H9 (cell line): ENCODE results near the gene CD86. TPM values are rescaled to one million over a fixed set of nuclear protein-coding genes. Genes with fewer than 3 reads are reported as not detected.

Source experiments
- DNase-seq: peaks from one replicate; pipeline ENCODE4 v3.0.0-alpha.2; 2017
- H2AFZ ChIP-seq: one replicate; pipeline ENCODE4 v1.6.1; 2013; ENCODE audit warnings: mild to moderate bottlenecking, low read length, control low read depth, moderate library complexity
- H2AK5ac ChIP-seq: 2 replicates; pipeline ENCODE4 v1.6.1; 2013; ENCODE audit warnings: low read length, control low read depth, mixed read lengths; ENCODE audit not compliant: insufficient read length
- H2BK120ac ChIP-seq: one replicate; pipeline ENCODE4 v1.6.1; 2013; ENCODE audit warnings: low read depth, mild to moderate bottlenecking, low read length, control low read depth, inconsistent platforms; ENCODE audit not compliant: poor library complexity, severe bottlenecking
- H2BK12ac ChIP-seq: 2 replicates; pipeline ENCODE4 v1.6.1; 2013; ENCODE audit warnings: low read length, control low read depth, mixed read lengths, low read depth; ENCODE audit not compliant: insufficient read length
- H2BK15ac ChIP-seq: 2 replicates; pipeline ENCODE4 v1.6.1; 2013; ENCODE audit warnings: low read depth, low read length, control low read depth
- H2BK20ac ChIP-seq: one replicate; pipeline ENCODE4 v1.6.1; 2013; ENCODE audit warnings: low read depth, mild to moderate bottlenecking, low read length, control low read depth, inconsistent platforms; ENCODE audit not compliant: poor library complexity, severe bottlenecking
- H2BK5ac ChIP-seq: 2 replicates; pipeline ENCODE4 v1.6.1; 2013; ENCODE audit warnings: low read length, control low read depth, mixed read lengths; ENCODE audit not compliant: insufficient read length
- H3K14ac ChIP-seq: 2 replicates; pipeline ENCODE4 v1.6.1; 2013; ENCODE audit warnings: low read length, control low read depth; ENCODE audit not compliant: insufficient read depth
- H3K18ac ChIP-seq: 2 replicates; pipeline ENCODE4 v1.6.1; 2013; ENCODE audit warnings: low read depth, mild to moderate bottlenecking, mixed read lengths, low read length, control low read depth; ENCODE audit not compliant: insufficient read length
- H3K23ac ChIP-seq: 2 replicates; pipeline ENCODE4 v1.6.1; 2013; ENCODE audit warnings: low read length, control low read depth, mixed read lengths, low read depth; ENCODE audit not compliant: insufficient read length
- H3K23me2 ChIP-seq: 2 replicates; pipeline ENCODE4 v1.6.1; 2013; ENCODE audit warnings: low read depth, mild to moderate bottlenecking, mixed read lengths, low read length, control low read depth; ENCODE audit not compliant: insufficient read length, poor library complexity, severe bottlenecking
- H3K27ac ChIP-seq: 2 replicates; pipeline ENCODE4 v1.5.1; 2013; ENCODE audit warnings: low read length, control low read depth, mixed read lengths, low read depth; ENCODE audit not compliant: insufficient read length
- H3K27me3 ChIP-seq: 2 replicates; pipeline ENCODE4 v1.6.1; 2013; ENCODE audit warnings: low read length, control low read depth, inconsistent platforms; ENCODE audit not compliant: insufficient read depth
- H3K4ac ChIP-seq: 2 replicates; pipeline ENCODE4 v1.6.1; 2013; ENCODE audit warnings: low read depth, mild to moderate bottlenecking, control low read depth, inconsistent platforms, low read length, moderate library complexity
- H3K4me1 ChIP-seq: 2 replicates; pipeline ENCODE4 v1.6.1; 2013; ENCODE audit warnings: low read length, control low read depth, inconsistent platforms; ENCODE audit not compliant: insufficient read depth
- H3K4me2 ChIP-seq: 2 replicates; pipeline ENCODE4 v1.6.1; 2013; ENCODE audit warnings: low read length, control low read depth, mixed read lengths; ENCODE audit not compliant: insufficient read length, insufficient read depth
- H3K56ac ChIP-seq: 2 replicates; pipeline ENCODE4 v1.6.1; 2013; ENCODE audit warnings: low read depth, mild to moderate bottlenecking, mixed read lengths, low read length, control low read depth; ENCODE audit not compliant: insufficient read length
- H3K79me1 ChIP-seq: 2 replicates; pipeline ENCODE4 v1.6.1; 2013; ENCODE audit warnings: low read depth, mild to moderate bottlenecking, moderate library complexity, low read length, control low read depth, inconsistent platforms; ENCODE audit not compliant: insufficient read depth, poor library complexity, severe bottlenecking
- H3K79me2 ChIP-seq: 2 replicates; pipeline ENCODE4 v1.6.1; 2013; ENCODE audit warnings: low read length, control low read depth, inconsistent platforms; ENCODE audit not compliant: insufficient read depth
- H3K9ac ChIP-seq: 2 replicates; pipeline ENCODE4 v1.6.1; 2013; ENCODE audit warnings: low read length, control low read depth, mixed read lengths; ENCODE audit not compliant: insufficient read length; ENCODE audit errors: extremely low read depth
- H3K9me3 ChIP-seq: one replicate; pipeline ENCODE4 v1.6.1; 2013; ENCODE audit warnings: low read depth, low read length, inconsistent platforms; ENCODE audit not compliant: control insufficient read depth
- H3T11ph ChIP-seq: one replicate; pipeline ENCODE4 v1.6.1; 2013; ENCODE audit warnings: mild to moderate bottlenecking, low read length, control low read depth, inconsistent platforms
- H4K20me1 ChIP-seq: one replicate; pipeline ENCODE4 v1.6.1; 2013; ENCODE audit not compliant: control insufficient read depth, insufficient read length, insufficient read depth
- H4K5ac ChIP-seq: 2 replicates; pipeline ENCODE4 v1.6.1; 2013; ENCODE audit warnings: low read depth, mild to moderate bottlenecking, mixed read lengths, low read length, control low read depth; ENCODE audit not compliant: insufficient read length
- H4K8ac ChIP-seq: replicated peaks from 2 replicates; pipeline ENCODE4 v1.6.1; 2013; ENCODE audit warnings: low read length, control low read depth, mixed read lengths, low read depth; ENCODE audit not compliant: insufficient read length
- H4K91ac ChIP-seq: 2 replicates; pipeline ENCODE4 v1.6.1; 2013; ENCODE audit warnings: low read depth, mild to moderate bottlenecking, moderate library complexity, mixed read lengths, low read length, control low read depth; ENCODE audit not compliant: insufficient read length
- H3K27ac Mint-ChIP-seq, 3 experiments: 2 replicates in 2 of 3; 3 replicates in 1 of 3; pipeline ENCODE4 v1.8.0; 2020 to 2021; ENCODE audit warnings: mixed read lengths in 3 of 3, mild to moderate bottlenecking in 1 of 3, moderate library complexity in 1 of 3
- H3K27me3 Mint-ChIP-seq: 2 replicates; pipeline ENCODE4 v1.8.0; 2021; ENCODE audit warnings: low read depth, mild to moderate bottlenecking, moderate library complexity, mixed read lengths
- H3K36me3 Mint-ChIP-seq, 3 experiments: 2 replicates in 2 of 3; 3 replicates in 1 of 3; pipeline ENCODE4 v1.8.0; 2020 to 2021; ENCODE audit warnings: low read depth in 3 of 3, mixed read lengths in 3 of 3; ENCODE audit not compliant: insufficient read depth in 1 of 3
- H3K4me1 Mint-ChIP-seq, 2 experiments: 2 replicates each; pipeline ENCODE4 v1.8.0; 2020; ENCODE audit warnings: mixed read lengths in 2 of 2
- H3K4me3 Mint-ChIP-seq, 2 experiments: 2 replicates in 1 of 2; 3 replicates in 1 of 2; pipeline ENCODE4 v1.8.0; 2020 to 2021; ENCODE audit warnings: mild to moderate bottlenecking in 2 of 2, mixed read lengths in 2 of 2, moderate library complexity in 1 of 2
- H3K9me3 Mint-ChIP-seq, 2 experiments: 2 replicates in 1 of 2; 3 replicates in 1 of 2; pipeline ENCODE4 v1.8.0; 2020; ENCODE audit warnings: mild to moderate bottlenecking in 2 of 2, mixed read lengths in 2 of 2, moderate library complexity in 1 of 2
- total RNA-seq: library from RNA; stranded (reverse); gene quantifications from 2 replicates; pipeline ENCODE4 v1.2.1, GENCODE V29; 2021
- TF ChIP-seq, protein P1 (sequence below): fragments of 200-600 bp; sonication (generic); conservative IDR thresholded peaks from 3 replicates; pipeline ENCODE4 v1.8.0; 2021; ENCODE audit warnings: antibody characterized with exemption, mild to moderate bottlenecking

CD86 gene
- total RNA-seq, 1 experiment from 2014 or later: not detected

DNA sequence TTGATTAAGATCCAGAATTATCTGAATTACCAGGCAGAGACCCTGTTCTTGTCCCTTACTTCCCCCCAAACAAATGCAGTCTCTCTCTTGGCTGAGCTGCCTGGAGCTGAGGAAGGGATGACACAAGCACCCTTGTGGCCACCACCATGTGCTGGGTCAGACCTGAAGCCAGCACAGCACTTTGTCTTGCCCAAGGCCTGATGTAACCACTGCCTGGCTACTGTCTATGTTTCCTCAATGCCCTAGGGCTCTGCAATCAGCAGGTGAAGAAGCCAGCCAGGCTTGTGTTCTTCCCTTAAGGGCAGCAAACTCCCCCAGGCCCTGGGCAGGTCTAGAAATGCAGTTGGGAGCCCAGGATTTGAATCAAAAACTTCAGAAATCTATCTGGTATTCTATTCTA is 112.5 kb downstream of the CD86 start:
- Histone ChIP-seq H3K9me3 (no peaks in the 10 kb centered on the region), H2AFZ (no peak overlapping the region), H3K56ac (no peak overlapping the region), H3K23ac (no peak overlapping the region), H3K27ac (no peak overlapping the region), H3K23me2 (no peaks in the 10 kb centered on the region), H3K14ac (no peak overlapping the region), H3K4me1 (no peaks in the 10 kb centered on the region), H2AK5ac (no peak overlapping the region), H2BK20ac (no peak overlapping the region), H3K9ac (no peak overlapping the region), H2BK120ac (no peak overlapping the region), H4K20me1 (no peaks in the 10 kb centered on the region), H3K18ac (no peak overlapping the region), H2BK5ac (no peak overlapping the region), H3K4me2 (no peak overlapping the region), H2BK12ac (no peak overlapping the region), H3K4ac (no peak overlapping the region), H3K79me1 (no peaks in the 10 kb centered on the region), H3T11ph (no peak overlapping the region), H3K79me2 (no peaks in the 10 kb centered on the region), H2BK15ac (no peak overlapping the region), H4K91ac (no peak overlapping the region), H4K8ac (no peak overlapping the region), H3K27me3 (no peaks in the 10 kb centered on the region), H4K5ac (no peak overlapping the region)
- TF ChIP-seq, protein P1, sequence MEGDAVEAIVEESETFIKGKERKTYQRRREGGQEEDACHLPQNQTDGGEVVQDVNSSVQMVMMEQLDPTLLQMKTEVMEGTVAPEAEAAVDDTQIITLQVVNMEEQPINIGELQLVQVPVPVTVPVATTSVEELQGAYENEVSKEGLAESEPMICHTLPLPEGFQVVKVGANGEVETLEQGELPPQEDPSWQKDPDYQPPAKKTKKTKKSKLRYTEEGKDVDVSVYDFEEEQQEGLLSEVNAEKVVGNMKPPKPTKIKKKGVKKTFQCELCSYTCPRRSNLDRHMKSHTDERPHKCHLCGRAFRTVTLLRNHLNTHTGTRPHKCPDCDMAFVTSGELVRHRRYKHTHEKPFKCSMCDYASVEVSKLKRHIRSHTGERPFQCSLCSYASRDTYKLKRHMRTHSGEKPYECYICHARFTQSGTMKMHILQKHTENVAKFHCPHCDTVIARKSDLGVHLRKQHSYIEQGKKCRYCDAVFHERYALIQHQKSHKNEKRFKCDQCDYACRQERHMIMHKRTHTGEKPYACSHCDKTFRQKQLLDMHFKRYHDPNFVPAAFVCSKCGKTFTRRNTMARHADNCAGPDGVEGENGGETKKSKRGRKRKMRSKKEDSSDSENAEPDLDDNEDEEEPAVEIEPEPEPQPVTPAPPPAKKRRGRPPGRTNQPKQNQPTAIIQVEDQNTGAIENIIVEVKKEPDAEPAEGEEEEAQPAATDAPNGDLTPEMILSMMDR: no peak
- Mint-ChIP-seq H3K27me3 (peaks cover 3% of the 10 kb centered on the region; the same call in 1 of the 2 replicates), H3K4me1 (no peaks in the 10 kb centered on the region), H3K9me3 (peaks cover 19 to 26% of the 10 kb centered on the region in 2 experiments), H3K27ac (no peak overlapping the region), H3K4me3 (no peak overlapping the region), H3K36me3 (peaks cover 0 to 4% (median 3%) of the 10 kb centered on the region in 3 experiments; a peak in 2 of 7 replicates)
- no peak for DNase-seq
